Vagina (tissue), 2 donors: ENCODE results near the gene TMPRSS15. TPM values are rescaled to one million over a fixed set of nuclear protein-coding genes. Genes with fewer than 3 reads are reported as not detected.
"Not testable (repeated sequence)": the region's sequence is repeated elsewhere in the genome, so short reads cannot be mapped to it uniquely, and the experiment has no call there.

ENCODE experiments used
- DNase-seq, 2 donors: peaks; one replicate each; pipeline ENCODE4 v3.0.0-alpha.2; 2017; ENCODE audit errors: extremely low spot score in 2 of 2
- H3K27ac ChIP-seq: fragments of 200-600 bp; sonication (generic); one replicate; pipeline ENCODE4 v1.5.1; 2019
- H3K27me3 ChIP-seq: fragments of 200-600 bp; sonication (generic); one replicate; pipeline ENCODE4 v1.5.1; 2019
- H3K36me3 ChIP-seq, 2 donors: fragments of 200-600 bp; sonication (generic); one replicate each; pipeline ENCODE4 v1.5.1; 2017 to 2019
- H3K4me1 ChIP-seq: fragments of 200-600 bp; sonication (generic); one replicate; pipeline ENCODE4 v1.5.1; 2019
- H3K4me3 ChIP-seq, 2 donors: fragments of 200-600 bp; sonication (generic); 1 replicate in 1 of 2; 2 replicates in 1 of 2; pipeline ENCODE4 v1.5.1; 2016 to 2019
- H3K9me3 ChIP-seq: fragments of 200-600 bp; sonication (generic); one replicate; pipeline ENCODE4 v1.5.1; 2019
- CTCF ChIP-seq, 3 experiments: fragments of 450-650 bp in 2 of 3; fragments of 200-600 bp in 1 of 3; sonication (generic) in 1 of 3; IDR thresholded peaks; one replicate each; pipeline ENCODE4 v1.5.1; 2017 to 2019; ENCODE audit warnings: antibody characterized with exemption in 3 of 3, mild to moderate bottlenecking in 2 of 3, moderate library complexity in 2 of 3
- POLR2A ChIP-seq, 2 donors: fragments of 450-650 bp; IDR thresholded peaks; one replicate each; pipeline ENCODE4 v1.6.1; 2017; ENCODE audit warnings: antibody characterized with exemption in 2 of 2, mild to moderate bottlenecking in 2 of 2, moderate library complexity in 2 of 2
- POLR2AphosphoS5 ChIP-seq, 2 donors: sonication (generic); formaldehyde crosslinking; IDR thresholded peaks; one replicate each; pipeline ENCODE4 v1.9.0; 2017; ENCODE audit warnings: antibody characterized with exemption in 2 of 2, mild to moderate bottlenecking in 2 of 2, low read depth in 1 of 2; ENCODE audit not compliant: insufficient read depth in 1 of 2
- intact Hi-C: fragments of 100-400 bp; cut with DNase I; formaldehyde crosslinking; loops from one replicate; pipeline ENCODE4 v1.15.1; 2023
- total RNA-seq: library from RNA; depleted of rRNA; stranded (reverse); fragments of >200 nt; gene quantifications from one replicate; pipeline ENCODE4 v1.2.3, GENCODE V29; 2016

The TMPRSS15 gene
- total RNA-seq, 1 donor from 2014 or later = not detected

GRCh38 chr21:18398843-18399242, 4.7 kb downstream of the TMPRSS15 start:
- DNase-seq = no peak
- no peak overlapping the region for H3K27ac ChIP-seq

DNA sequence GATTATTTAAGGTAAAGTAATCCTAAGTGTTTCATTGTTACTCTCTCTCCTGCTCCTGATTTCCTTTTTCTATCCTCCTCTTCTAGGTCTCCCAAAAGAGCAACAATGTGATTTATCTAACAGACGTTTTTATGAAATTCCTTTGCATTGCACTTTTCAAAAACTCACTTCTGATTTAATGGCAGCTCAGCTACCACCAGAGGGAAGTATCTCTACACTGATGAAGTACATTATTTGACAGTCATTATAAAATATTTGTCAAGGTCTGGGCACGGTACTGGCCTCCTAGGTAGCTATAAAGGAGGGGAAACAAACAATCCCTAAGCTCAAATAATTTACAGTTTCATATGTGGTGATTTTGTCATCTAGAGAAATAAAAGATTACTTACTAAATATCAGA, 15.6 kb downstream of the TMPRSS15 start:
- Histone ChIP-seq H3K27me3 (no peaks in the 10 kb centered on the region), H3K4me1 (no peaks in the 10 kb centered on the region), H3K27ac (no peak overlapping the region), H3K9me3 (no peaks in the 10 kb centered on the region), H3K4me3 (no peak overlapping the region), H3K36me3 (no peaks in the 10 kb centered on the region)
- TF ChIP-seq POLR2A (IDR thresholded peaks at IDR 0.05) (no peak), POLR2AphosphoS5 (IDR thresholded peaks at IDR 0.05; ENCODE audit: insufficient read depth in 1 of 2, low read depth in 1 of 2) (no peak), CTCF (IDR thresholded peaks at IDR 0.05) (no peak)
- no peak for DNase-seq
- intact Hi-C loops = no loop called here

More at GRCh38 chr21:18398843-18399242, 4.7 kb downstream of the TMPRSS15 start:
- intact Hi-C loops = no loop called here
- H3K36me3 ChIP-seq = no peaks in the 10 kb centered on the region
- TF ChIP-seq POLR2A (IDR thresholded peaks at IDR 0.05) = no peak
- no peak for TF ChIP-seq POLR2AphosphoS5 (IDR thresholded peaks at IDR 0.05; ENCODE audit: insufficient read depth in 1 of 2, low read depth in 1 of 2)
- TF ChIP-seq CTCF (IDR thresholded peaks at IDR 0.05) = no peak
- H3K9me3 ChIP-seq = no peaks in the 10 kb centered on the region
- H3K4me1 ChIP-seq = no peaks in the 10 kb centered on the region
- no peaks in the 10 kb centered on the region for H3K27me3 ChIP-seq
- no peak overlapping the region for H3K4me3 ChIP-seq

GRCh38 chr21:18384771-18385170, 18.8 kb downstream of the TMPRSS15 start:
- Histone ChIP-seq H3K4me1 (no peaks in the 10 kb centered on the region), H3K27me3 (no peaks in the 10 kb centered on the region), H3K36me3 (no peaks in the 10 kb centered on the region), H3K9me3 (no peaks in the 10 kb centered on the region), H3K4me3 (no peak overlapping the region), H3K27ac (no peak overlapping the region)
- TF ChIP-seq CTCF (IDR thresholded peaks at IDR 0.05) (no peak), POLR2A (IDR thresholded peaks at IDR 0.05) (no peak), POLR2AphosphoS5 (IDR thresholded peaks at IDR 0.05; ENCODE audit: insufficient read depth in 1 of 2, low read depth in 1 of 2) (no peak)
- no peak for DNase-seq
- intact Hi-C loops = no loop called here

DNA sequence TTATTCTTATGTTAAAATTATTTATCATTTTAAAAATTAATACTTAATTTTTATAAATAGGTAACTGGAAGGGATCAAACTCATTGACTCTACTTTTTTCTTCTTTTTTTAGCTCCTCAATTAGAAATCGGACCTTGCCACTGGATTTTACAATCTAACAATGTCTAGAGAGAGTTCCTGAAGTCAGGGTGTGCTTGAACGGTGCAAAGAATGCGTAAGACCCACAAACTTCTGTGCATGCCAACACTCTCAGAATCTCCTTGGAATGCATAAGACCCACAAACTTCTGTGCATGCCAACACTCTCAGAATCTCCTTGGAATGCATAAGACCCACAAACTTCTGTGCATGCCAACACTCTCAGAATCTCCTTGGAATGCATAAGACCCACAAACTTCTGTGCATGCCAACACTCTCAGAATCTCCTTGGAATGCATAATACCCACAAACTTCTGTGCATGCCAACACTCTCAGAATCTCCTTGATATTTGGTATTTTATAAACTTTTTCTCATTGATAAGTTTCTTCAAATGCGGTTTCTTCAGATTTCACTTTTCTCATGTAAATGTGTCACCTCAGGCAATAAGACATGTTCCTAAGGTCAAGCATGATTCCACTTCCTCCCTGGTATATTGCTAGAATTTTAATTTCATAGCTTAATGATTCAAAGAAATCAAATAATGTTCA, 20.5 kb downstream of the TMPRSS15 start:
- DNase-seq, H3K27ac ChIP-seq, intact Hi-C loops: not testable (repeated sequence)

GRCh38 chr21:18382141-18382540, 21.4 kb downstream of the TMPRSS15 start:
- intact Hi-C loops = no loop called here
- DNase-seq = no peak
- Histone ChIP-seq H3K27me3 (no peaks in the 10 kb centered on the region), H3K27ac (no peak overlapping the region), H3K4me3 (no peak overlapping the region), H3K4me1 (no peaks in the 10 kb centered on the region), H3K9me3 (no peaks in the 10 kb centered on the region), H3K36me3 (no peaks in the 10 kb centered on the region)
- TF ChIP-seq POLR2AphosphoS5 (IDR thresholded peaks at IDR 0.05; ENCODE audit: insufficient read depth in 1 of 2, low read depth in 1 of 2) = no peak
- no peak for TF ChIP-seq POLR2A (IDR thresholded peaks at IDR 0.05)
- TF ChIP-seq CTCF (IDR thresholded peaks at IDR 0.05) = no peak

More for the DNA sequence above, 20.5 kb downstream of the TMPRSS15 start:
- H3K9me3 ChIP-seq, H3K4me1 ChIP-seq, H3K4me3 ChIP-seq, H3K36me3 ChIP-seq, H3K27me3 ChIP-seq: not testable (repeated sequence)
